IPS-18c (cell line): ENCODE measurements around the gene TMPRSS11D.

Source experiments
- H3K4me3 ChIP-seq: 2 replicates; pipeline ENCODE4 v1.7.0; 2013; ENCODE audit warnings: low read depth, mild to moderate bottlenecking, low read length, moderate library complexity; ENCODE audit not compliant: insufficient read depth
- H3K9me3 ChIP-seq: one replicate; pipeline ENCODE4 v1.6.1; 2013; ENCODE audit warnings: mild to moderate bottlenecking, low read length, moderate library complexity; ENCODE audit not compliant: control insufficient read depth, insufficient read depth

The TMPRSS11D gene, protein sequence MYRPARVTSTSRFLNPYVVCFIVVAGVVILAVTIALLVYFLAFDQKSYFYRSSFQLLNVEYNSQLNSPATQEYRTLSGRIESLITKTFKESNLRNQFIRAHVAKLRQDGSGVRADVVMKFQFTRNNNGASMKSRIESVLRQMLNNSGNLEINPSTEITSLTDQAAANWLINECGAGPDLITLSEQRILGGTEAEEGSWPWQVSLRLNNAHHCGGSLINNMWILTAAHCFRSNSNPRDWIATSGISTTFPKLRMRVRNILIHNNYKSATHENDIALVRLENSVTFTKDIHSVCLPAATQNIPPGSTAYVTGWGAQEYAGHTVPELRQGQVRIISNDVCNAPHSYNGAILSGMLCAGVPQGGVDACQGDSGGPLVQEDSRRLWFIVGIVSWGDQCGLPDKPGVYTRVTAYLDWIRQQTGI

DNA sequence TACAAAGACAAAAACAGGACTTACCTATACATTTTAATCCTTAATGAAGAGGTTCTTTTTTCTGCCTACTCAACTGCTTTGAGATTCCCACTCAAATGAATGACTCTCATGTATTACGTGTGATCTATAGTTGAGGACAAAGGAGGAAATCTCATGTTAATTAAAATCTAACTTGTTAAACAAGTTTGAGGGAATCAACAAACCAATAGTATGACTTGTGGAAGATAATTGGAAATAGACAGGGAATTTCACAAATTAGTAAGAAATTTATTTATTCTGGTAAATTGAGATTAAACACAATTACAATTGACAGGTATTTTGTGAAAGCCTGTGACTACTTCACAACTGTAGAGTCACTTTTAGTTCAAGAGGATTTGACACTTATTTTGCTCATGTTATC lies at the start of gene TMPRSS11D:
TMPRSS11D (minus strand) TSS at position 101 of the 400 bp plus-strand sequence; CDS start at position 32, 69 bp downstream.
- Histone ChIP-seq H3K9me3 (no peaks in the 10 kb centered on the region), H3K4me3 (no peak within 1 kb of the TSS)

DNA sequence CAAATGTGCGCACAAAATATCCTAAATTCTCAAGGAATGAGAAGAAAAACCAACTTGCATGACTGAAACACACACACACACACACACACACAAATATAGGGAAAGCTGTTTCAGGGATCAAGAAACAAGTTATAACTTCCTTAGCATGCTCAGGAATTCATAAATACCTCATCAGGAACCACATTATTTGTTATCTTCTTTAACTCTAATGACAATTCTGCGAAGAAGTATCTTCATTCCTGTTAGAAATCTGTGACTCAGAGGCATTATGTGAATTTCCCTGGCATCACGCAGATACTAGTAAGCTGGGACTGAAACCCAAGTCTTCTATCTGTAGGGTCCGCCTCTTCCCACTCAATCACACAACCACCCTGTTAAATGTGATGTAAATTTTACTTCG lies 49.2 kb upstream of the TMPRSS11D start:
- no peak overlapping the region for H3K4me3 ChIP-seq
- no peaks in the 10 kb centered on the region for H3K9me3 ChIP-seq

DNA sequence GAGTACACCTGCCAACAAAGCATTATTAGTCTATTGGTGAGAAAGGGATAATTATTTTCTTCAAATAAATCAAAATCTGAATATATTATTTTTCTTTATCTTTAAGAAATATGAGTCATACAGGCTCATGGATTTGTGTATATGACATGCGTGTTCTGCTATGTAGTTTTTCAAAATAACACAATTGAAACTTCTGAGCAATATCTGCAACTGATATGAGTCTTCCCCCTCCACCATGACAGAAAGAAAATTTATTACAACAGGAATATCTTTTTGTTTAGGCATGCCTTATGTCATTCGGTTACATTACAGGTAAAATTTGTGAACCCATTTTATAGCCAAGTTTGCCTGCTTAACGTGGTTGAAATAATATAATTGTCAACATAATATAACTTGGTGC lies 47.5 kb upstream of the TMPRSS11D start:
- Histone ChIP-seq H3K9me3 (no peaks in the 10 kb centered on the region), H3K4me3 (no peak overlapping the region)

DNA sequence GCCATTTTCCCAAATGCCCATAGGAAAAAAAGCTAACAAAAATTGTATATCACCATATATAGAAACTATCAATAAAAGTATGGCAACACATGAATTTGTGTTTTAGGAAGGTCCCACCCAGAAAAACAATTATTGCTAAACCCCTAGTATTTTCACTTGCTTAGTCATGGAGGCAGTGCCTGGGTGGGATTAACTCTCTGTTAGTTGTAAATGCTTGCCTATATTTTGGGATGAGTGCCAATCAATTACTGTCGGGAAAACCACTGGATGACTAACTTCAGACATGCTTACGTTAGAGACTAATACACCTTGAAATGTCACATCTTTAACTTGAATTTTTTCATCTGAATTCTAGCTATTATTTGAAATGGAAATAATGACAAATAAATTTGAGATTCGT lies 45.6 kb upstream of the TMPRSS11D start:
- Histone ChIP-seq H3K9me3 (no peaks in the 10 kb centered on the region), H3K4me3 (no peak overlapping the region)

DNA sequence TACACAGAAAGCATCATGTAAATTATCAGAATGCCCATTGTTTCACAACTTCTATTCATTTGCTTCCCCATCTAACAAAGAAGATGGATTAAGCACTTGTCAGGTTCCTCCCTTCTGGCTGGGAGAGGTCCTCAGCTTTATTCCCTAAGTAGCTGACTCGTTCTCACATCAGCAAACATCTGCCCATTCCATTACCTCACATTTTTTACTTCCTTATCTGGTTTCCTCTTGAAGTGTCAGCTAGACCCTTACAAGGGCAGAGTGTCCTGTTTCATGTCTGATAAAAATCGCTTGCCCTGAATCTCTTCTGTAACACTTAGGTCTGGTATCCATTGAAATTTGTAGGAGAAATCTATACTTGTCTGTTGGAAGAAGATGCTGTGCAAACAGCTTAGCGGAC lies 44.7 kb upstream of the TMPRSS11D start:
- Histone ChIP-seq H3K4me3 (no peak overlapping the region), H3K9me3 (no peaks in the 10 kb centered on the region)

DNA sequence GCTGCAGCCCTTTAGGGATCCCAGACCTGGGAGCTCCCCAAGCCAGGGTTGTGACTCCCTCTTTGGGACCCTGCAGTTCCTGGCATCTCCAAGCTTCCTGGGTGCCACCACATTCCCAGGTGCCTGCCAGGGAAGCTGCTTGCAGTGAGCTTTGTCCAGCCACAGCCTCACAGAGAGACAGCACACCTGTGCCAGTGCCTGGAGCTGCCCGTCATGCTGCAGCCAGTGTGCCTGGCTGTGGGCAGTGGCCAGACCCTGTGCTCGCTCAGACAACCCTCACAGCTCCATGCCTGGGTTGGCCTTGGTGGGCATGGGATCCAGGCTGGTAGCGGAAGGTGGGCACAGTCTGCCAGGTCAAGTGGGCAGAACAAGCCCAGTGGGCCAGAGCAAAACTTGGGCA lies 43.4 kb upstream of the TMPRSS11D start:
- no peak overlapping the region for H3K4me3 ChIP-seq
- no peaks in the 10 kb centered on the region for H3K9me3 ChIP-seq

DNA sequence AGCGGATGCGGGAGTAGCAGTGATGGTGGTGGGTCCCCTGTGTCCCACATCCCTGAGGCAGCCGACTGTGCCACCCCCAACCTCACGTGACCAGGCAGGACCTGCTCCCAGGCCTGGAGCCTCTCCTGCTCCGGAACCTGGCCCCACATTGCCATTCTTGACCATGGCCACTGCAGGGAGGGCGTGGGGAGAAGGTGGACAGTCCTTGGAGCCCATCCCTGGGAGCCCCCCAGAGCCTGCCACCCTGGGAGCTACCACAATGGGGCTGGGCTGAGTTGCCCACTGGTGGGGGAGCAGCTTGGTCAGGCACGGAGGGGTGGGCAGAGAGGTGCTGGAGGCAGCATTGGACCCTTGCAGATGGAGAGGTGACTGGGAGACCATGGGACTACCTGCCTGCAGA lies 42.7 kb upstream of the TMPRSS11D start:
- Histone ChIP-seq H3K4me3 (no peak overlapping the region), H3K9me3 (no peaks in the 10 kb centered on the region)

DNA sequence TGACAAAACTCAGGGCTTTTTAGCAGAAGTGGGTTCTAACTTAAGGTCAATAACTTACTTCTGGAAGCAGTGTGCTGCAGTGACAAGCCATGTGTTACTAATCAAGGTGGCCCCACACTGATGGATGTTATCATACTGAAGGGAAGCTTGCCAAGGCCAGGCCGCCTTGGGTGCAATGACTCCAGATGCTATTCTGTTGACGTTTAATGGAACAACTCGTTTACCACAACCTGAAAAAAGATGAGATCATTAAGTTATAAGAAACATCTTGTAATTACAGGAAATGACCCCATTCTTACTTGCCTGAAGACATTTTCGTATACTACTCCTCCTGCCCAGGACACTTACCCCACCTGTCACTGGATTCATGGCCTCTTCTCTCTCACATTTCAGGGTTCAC lies 38.9 kb upstream of the TMPRSS11D start:
- Histone ChIP-seq H3K9me3 (no peaks in the 10 kb centered on the region), H3K4me3 (no peak overlapping the region)

DNA sequence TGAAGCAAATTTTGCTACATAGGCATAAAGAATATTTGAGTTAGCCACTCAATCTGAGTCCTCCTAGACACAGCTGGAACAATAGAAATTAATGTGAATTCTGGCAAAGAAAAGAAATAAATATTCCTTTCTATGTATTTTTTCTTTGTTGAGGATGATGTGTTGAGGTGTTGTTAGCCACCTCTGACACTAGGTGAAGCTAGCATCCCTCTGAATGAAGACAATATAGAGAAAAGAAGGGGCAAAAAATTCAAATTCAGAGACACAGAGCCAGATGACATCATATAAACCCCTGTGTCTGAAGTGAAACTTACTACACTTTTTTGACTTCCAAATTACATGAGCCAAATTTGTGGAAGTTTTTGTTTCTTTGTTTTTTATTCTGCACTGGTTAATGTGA lies 34.6 kb upstream of the TMPRSS11D start:
- Histone ChIP-seq H3K4me3 (no peak overlapping the region), H3K9me3 (no peaks in the 10 kb centered on the region)

DNA sequence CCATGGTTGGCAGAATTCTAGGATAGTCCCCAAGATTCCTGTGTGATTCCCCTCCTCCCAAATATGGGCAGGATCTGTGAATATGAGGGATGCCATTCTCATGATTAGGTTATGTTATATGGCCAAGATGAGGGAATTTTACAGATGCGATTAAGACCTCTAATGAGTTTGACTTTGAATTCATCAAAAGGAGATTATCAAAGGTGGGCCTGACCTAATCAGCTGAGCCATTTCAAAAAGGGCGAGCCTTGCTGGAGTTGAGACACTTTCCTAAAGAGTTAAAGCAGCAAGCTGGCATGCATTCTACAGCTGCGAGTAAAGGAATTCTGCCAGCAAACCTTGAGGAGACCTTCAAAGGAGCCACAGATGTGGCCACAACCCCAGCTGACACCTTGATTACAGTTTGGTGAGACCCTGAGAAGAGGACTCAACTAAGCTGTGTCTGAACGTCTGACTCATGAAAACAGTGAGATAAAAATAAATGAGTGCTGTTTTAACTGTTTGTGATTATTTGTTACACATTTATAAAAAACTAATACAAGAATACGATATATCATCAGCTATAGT lies 31.7 kb upstream of the TMPRSS11D start:
- Histone ChIP-seq H3K9me3 (no peaks in the 10 kb centered on the region), H3K4me3 (no peak overlapping the region)

DNA sequence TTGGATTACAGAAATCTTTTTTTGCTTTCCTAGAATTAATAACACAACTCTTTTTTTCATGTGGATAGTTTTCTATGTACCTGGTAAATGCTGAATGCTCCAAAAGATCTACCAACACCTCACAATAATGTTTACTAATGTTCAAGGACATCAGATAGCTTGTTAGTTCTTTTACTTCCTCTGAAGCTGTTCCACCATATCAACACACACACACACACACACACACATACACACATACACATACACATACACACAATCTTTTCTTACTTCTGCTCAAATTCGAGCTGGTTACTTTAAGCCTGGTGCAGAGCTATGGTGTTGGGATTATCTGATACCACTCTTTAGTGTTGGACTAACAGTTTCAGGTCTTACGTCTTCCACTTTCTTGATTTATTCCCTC lies 28.3 kb upstream of the TMPRSS11D start:
- H3K9me3 ChIP-seq: no peaks in the 10 kb centered on the region
- H3K4me3 ChIP-seq: no peak overlapping the region

DNA sequence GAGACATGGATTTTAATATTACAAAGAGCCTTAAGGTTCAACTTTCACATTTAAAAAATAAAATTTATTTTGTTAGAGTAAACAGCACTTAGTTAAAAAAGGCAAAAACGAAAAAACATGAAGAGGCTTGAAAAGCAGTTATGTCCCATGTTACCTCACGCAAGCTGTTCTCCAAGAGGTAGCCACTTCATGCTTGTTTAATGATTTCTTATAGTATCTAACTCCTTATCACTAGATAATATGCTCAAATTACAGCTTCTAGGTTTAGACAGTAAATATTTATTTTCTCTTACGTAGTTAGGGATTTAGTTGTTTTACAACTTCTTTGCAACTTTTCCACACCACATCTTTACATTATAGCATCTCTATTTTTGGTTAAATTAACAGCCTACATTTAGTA lies 27.8 kb upstream of the TMPRSS11D start:
- no peak overlapping the region for H3K4me3 ChIP-seq
- no peaks in the 10 kb centered on the region for H3K9me3 ChIP-seq

DNA sequence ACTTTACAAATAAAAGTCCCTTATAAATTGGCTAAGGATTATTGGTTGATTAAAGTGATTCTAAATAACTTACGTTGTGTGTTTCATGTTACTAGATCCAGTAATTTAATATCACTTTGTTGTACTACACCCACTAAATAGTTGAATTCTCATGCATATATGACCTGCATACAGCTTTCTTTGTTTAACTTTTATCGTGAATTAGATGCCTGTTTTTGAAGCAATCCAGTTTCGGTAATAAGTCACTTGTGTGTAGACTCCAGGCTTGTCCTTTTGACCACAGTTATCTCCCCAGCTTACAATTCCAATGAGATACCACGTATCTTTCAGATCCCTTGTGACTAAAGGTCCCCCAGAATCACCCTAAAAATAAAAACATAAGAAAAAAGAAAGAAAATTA lies 27.3 kb upstream of the TMPRSS11D start:
- Histone ChIP-seq H3K4me3 (no peak overlapping the region), H3K9me3 (no peaks in the 10 kb centered on the region)

DNA sequence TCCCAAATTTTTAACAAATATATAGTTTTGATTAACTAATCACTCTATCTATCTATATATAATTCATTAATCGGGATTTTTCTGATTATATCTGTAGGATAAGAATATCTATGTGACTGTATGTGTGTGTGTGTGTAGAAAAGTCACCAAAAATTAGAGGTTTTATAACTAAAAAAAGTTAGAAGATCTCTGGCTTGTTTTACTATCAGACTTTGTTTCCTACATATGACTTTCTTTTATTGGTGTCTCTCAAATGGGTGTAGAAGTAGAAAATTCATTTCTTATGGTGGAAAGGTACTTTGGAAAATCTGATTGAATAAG lies 26.7 kb upstream of the TMPRSS11D start:
- Histone ChIP-seq H3K4me3 (no peak overlapping the region), H3K9me3 (no peaks in the 10 kb centered on the region)

DNA sequence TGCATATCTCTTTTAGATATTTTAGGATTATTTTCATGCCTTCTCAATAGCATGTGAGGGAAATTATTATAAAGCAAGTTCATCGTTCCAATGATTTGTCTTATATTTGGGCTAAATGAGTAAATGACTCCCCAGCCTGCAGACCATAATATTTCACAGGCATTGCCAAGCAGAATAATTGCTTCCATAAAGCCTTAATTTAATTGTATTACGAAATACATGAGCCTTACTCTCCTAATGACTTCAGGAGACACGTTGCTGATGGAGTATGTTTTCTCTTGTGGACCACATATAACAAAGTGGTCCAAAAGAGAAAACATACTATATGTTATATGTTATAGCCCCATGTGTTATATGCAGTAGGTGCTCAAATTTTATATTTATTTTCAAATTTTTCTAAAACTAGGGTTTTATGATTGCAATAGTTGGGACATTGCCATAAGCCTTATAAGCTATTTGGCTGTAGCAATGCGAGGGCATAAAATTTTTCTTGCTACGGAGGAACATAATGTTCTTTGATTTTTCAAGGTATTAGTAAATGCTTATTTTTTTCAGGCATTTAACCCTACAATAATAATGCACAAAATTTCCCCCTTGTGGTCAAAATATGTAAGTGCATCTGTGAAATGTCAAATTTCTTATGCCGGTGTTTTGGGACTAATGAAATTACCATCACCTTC lies 26.2 kb upstream of the TMPRSS11D start:
- no peaks in the 10 kb centered on the region for H3K9me3 ChIP-seq
- H3K4me3 ChIP-seq: no peak overlapping the region

DNA sequence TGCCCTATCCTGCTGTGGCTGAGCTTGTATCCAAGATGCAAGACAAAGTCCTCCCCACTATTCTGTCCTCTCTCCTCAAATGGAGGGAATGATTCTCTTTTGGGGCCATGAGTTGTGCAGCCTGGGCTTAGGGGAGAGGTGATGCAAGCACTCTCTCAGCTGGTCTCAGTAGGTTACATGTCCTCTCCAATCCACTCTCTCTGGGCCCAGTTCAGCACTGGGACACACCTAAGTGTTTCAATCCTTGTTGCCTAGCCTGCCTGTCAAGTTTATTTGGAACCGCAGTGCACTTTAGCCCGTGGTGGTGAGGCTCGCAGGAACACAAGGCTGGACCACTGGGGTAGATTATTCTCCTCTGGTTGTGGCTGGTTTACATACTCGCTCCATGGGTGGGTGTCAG lies 23.8 kb upstream of the TMPRSS11D start:
- Histone ChIP-seq H3K9me3 (no peaks in the 10 kb centered on the region), H3K4me3 (no peak overlapping the region)

DNA sequence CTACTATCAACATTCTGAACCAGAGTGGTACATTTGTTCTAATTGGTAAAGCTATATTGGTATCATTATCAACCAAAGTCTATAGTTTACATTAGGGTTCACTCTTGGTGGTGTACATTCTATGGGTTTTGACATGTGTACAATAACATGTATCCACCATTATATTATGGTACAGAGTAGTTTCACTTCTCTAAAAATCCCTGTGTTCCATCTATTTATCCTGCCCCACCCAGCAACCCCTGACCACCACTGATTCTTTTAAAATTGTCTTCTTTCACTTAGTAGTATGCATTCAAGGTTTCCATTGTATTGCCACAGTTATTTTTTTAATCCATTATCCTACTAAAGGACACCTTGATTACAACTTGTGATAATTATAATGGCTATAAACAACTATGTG lies 15.3 kb upstream of the TMPRSS11D start:
- no peak overlapping the region for H3K4me3 ChIP-seq
- H3K9me3 ChIP-seq: no peaks in the 10 kb centered on the region

DNA sequence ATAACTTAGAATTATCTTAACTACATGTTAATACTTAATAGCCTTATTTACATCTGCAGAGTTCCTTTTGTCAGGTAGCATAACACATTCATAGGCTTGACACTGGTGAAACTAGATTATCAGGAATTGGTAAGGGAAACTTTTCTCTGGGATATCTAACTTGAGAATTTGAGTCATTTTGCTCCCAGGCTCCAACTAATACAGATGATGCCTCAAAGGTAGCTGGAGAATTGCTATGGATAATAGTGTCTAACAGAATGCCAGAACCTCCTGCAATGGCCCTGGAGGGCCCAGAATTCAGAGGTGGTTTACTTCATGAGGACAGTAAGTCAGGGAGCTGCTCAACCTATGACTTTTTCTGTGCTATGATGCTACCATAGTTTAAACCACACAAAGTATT lies 13.9 kb upstream of the TMPRSS11D start:
- no peaks in the 10 kb centered on the region for H3K9me3 ChIP-seq
- no peak overlapping the region for H3K4me3 ChIP-seq
